GM18511 (cell line): ENCODE data around the gene CANT1.

Experiments used
- ATAC-seq: cut with Tn5 transposase; IDR thresholded peaks from one replicate; pipeline ENCODE4 v1.9.1; 2021; ENCODE audit warnings: mild to moderate bottlenecking, moderate library complexity; ENCODE audit not compliant: unreplicated experiment

The CANT1 gene

DNA sequence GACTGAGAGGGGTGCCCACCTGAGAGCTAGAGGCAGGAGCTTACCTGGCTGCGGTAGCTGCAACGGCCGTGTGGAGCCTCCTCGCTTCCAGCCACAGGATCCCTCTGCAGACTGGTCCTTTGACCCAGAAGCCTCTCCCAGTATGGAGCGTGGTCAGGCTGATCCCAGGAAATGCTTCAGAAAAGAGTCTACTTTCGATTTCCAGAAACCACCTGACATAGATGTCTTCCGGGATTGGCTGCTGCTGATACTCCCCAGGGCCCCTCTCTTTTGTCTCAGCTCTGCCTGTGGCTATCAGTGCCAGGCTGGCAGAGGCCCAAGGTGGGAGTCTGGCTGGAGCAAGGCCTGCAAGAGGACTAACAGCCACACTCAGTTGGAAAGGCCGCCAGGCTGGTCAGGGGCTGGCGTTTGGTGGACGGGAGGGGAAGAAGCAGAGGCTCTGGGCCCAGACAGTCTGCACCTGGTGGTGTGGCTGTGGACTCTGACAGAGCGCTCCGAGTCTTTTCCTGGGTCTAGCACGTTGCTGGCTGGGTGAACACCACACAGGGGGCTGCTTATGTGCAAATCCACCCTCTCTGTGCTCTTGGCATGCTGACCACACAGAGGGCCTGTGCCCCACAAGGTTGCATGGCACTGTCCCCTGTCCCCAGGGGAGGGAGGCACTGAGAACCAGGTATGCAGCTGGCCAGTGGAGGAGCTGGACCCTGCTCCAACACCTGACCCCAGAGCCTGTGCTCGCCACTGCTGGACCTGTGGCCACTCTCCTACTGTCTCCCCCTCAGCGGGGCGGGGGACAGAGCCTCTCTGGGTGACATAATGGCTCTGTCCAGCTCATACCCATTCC is 29.6 kb downstream of the CANT1 start, which contains the start of gene LGALS3BP:
LGALS3BP (minus strand) TSS at position 144 of the 844 bp plus-strand sequence. CDS start 2,732 bp downstream, outside the sequence.
- no peak for ATAC-seq

DNA sequence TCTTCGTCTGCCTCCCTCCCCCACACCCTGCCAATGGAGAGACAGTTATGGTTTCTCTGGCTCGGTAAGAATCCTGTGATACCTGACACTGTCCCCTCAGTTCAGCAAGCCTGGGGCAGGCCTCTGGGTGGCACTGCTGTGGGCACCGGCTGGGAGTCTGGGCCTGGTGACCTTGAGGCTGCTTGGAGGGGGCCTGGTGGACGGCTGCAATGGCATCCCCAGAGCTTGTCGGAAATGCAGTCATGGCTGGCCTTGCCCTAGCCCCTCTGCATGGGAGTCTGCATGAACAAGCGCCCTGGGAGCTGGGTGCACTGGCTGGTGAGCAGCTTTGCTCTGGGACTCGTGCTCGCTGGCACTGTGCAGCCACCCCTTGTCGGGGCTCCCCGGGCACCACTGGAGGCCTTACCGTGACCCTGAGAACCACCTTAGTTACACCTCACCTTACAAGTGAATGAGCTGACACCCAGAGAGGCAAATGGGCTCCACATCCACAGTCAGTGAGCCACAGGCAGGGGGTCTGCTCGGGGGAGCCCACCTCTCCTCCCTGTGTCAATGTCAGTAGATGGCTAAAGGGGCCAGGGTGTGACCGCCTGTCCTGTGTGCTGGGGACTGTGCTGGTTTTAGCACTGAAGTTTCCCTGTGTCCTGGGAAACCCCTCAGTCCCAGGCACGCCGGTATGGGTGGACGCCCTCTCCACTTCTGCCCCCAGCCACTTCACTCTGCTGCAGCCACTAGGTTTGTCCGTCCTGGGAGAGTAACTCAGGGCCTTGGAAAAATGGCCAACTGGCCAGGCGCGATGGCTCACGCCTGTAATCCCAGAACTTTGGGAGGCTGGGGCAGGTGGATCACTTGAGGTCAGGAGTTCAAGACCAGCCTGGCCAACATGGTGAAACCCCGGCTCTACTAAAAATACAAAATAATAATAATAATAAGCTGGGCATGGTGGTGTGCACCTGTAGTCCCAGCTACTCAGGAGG is 31.3 kb downstream of the CANT1 start:
- ATAC-seq: no peak

GRCh38 chr17:78977681-78977943 is 32.0 kb downstream of the CANT1 start:
- ATAC-seq: no peak

GRCh38 chr17:78976907-78977680 is 32.5 kb downstream of the CANT1 start:
- ATAC-seq: no peak

- no peak for ATAC-seq
These were observed 34.7 kb downstream of the CANT1 start for GRCh38 chr17:78974635-78975591.

- ATAC-seq: no peak
These were observed 35.6 kb downstream of the CANT1 start for GRCh38 chr17:78973792-78974520.

- ATAC-seq: no peak
These were observed 36.4 kb downstream of the CANT1 start for GRCh38 chr17:78973196-78973595.

DNA sequence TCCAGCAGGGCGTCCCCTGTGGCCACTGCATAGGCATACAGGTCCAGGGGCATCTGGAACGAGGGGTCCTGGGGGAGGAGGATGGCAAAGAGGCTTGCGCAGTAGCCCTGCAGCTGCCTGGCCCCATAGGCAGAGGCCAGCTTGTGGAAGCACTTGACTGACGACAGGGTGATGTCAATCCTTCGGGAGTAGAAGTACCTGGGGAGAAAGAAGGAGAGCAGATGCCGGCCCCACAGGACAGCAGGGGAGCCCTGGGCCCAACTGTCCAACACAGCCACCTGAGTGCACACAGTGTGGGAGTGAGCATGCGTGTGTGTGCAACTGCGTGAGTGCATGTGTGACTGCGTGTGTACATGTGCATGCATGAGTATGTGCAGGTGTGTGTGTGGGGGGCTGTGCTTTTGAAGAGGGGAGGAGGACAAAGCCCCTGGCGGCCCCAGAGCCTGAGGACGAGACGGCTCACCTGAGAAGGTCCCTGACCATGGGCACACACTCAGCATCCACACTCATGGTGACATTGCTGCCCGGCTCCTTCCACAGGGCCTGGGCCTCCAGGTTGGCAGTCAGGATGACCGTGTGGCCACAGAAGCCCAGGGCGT is 37.0 kb downstream of the CANT1 start:
- ATAC-seq: no peak

- no peak for ATAC-seq
These were observed 37.6 kb downstream of the CANT1 start for GRCh38 chr17:78971756-78972506.

- no peak for ATAC-seq
These were observed 38.5 kb downstream of the CANT1 start for GRCh38 chr17:78970834-78971755.

GRCh38 chr17:78969865-78970264 is 39.7 kb downstream of the CANT1 start:
- ATAC-seq: no peak

DNA sequence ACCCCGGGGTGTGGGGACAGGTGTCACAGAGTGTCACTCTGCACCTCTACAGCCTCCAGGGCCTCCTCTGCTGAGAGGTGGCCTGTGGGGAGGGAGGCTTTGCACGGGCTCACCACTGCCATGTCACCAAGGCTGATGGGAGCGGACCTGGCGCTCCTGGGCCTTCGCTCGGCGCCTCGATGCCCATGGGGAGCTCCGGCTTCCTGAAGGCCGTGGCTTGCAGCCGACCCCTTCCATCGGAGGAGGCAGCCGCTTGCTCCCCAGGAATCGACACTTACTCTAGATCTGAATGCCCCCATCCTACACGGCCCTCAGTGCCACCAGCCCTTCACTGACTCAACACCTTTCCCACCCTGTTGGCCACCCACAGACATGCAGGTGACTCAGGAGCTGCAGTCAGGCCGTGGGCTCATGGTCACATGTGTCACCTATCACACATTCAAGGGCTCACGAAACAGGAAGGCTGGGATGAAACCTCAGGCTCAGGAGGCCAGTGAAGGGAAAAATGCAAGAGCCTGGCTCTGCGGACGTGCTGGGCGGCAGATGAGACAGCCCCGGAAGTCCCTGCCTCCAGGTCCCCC is 41.7 kb downstream of the CANT1 start:
- ATAC-seq: no peak

DNA sequence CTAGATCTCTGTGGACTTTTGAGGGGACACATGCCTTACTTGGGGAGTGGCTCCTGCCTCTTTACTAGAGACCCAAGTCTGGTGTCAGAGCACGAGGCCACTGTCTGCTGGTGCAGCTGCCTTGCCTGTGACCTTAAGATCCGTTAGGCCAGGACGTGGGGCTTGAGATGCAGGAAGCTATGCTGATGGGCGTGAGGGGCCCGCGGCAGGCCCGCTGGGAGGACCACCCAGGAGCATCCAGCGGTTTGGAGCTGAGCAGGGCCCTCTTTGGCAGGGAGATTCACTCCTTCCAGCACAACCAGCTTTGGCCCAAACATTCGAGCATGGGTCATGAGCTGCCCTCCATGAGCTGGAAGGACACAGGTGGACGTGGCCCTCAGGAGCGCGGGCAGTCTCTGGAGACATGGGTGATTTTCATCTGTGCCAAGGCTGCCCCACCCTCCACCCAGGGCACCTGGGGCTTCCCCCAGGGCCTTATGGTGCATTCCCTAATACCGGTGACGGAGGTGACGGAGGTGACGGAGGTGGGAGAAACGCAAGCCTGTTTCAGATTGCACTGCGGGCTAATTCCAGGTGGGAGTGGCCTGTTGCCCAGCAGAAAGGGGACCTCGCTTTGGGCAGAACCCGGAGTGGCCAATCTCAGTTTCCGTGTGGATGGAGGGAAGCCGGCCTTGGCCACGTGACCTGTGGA is 42.5 kb downstream of the CANT1 start:
- ATAC-seq: no peak

- ATAC-seq: no peak
These were observed 43.3 kb downstream of the CANT1 start for GRCh38 chr17:78966123-78966813.

- ATAC-seq: no peak
These were observed 44.1 kb downstream of the CANT1 start for GRCh38 chr17:78965491-78965924.
